B cell (primary cell): ENCODE results near the gene ALG1. TPM values are rescaled to one million over a fixed set of nuclear protein-coding genes. Genes with fewer than 3 reads are reported as not detected.

Experiments used
- ATAC-seq: fragments of 200-7000 bp; cut with Tn5 transposase; one replicate; pipeline ENCODE4 v1.10.0; 2021; ENCODE audit warnings: low read depth, mild to moderate bottlenecking, moderate number of reproducible peaks, moderate library complexity
- CTCF ChIA-PET: fragments of 350-600 bp; sonication (Branson Sonifier 250); formaldehyde crosslinking; loops from one replicate; lab custom pipeline; 2021; ENCODE audit warnings: antibody characterized with exemption, inconsistent platforms; lab: Charles Lee
- POLR2A ChIA-PET: fragments of 350-600 bp; sonication (Branson Sonifier 250); formaldehyde crosslinking; loops from one replicate; lab custom pipeline; 2021; ENCODE audit warnings: antibody characterized with exemption; lab: Charles Lee
- DNase-seq: peaks from one replicate; pipeline ENCODE4 v3.0.0; 2013
- H2AFZ ChIP-seq: 2 replicates; pipeline ENCODE4 v1.6.1; 2012; ENCODE audit warnings: mild to moderate bottlenecking, low read depth, low read length; ENCODE audit not compliant: insufficient read depth, poor library complexity, severe bottlenecking
- H3K27ac ChIP-seq, 2 donors: 1 replicate in 1 of 2; 2 replicates in 1 of 2; pipeline ENCODE4 v1.5.1; 2012 to 2013; ENCODE audit warnings: low read length in 2 of 2, mild to moderate bottlenecking in 2 of 2, moderate library complexity in 1 of 2
- H3K27me3 ChIP-seq, 4 experiments: fragments of 200-600 bp in 1 of 4; sonication (generic) in 1 of 4; replicated peaks in 1 of 4; 1 replicate in 2 of 4; 2 replicates in 2 of 4; pipeline versions ENCODE4 v1.6.1 to v1.7.0; 2013 to 2016; ENCODE audit warnings: low read length in 3 of 4, mild to moderate bottlenecking in 2 of 4, mixed read lengths in 1 of 4, moderate library complexity in 1 of 4; ENCODE audit not compliant: insufficient read depth in 4 of 4, control insufficient read depth in 3 of 4; ENCODE audit errors: control extremely low read depth in 1 of 4
- H3K36me3 ChIP-seq, 2 experiments: replicated peaks in 1 of 2; 1 replicate in 1 of 2; 2 replicates in 1 of 2; pipeline versions ENCODE4 v1.6.1 to v1.7.1; 2013; ENCODE audit warnings: low read length in 1 of 2; ENCODE audit not compliant: insufficient read depth in 2 of 2, control insufficient read depth in 1 of 2; ENCODE audit errors: control extremely low read depth in 1 of 2, extremely low read depth in 1 of 2
- H3K4me1 ChIP-seq, 2 donors: fragments of 200-600 bp in 1 of 2; sonication (generic) in 1 of 2; 1 replicate in 1 of 2; 2 replicates in 1 of 2; pipeline versions ENCODE4 v1.5.1 to v1.6.1; 2013 to 2017; ENCODE audit warnings: low read length in 2 of 2; ENCODE audit not compliant: control insufficient read depth in 2 of 2, insufficient read depth in 2 of 2
- H3K4me2 ChIP-seq: replicated peaks from 2 replicates; pipeline ENCODE3; 2012; ENCODE audit warnings: mild to moderate bottlenecking, low read depth, low read length; ENCODE audit not compliant: poor library complexity, severe bottlenecking
- H3K4me3 ChIP-seq, 5 experiments: fragments of 200-600 bp in 1 of 5; sonication (generic) in 1 of 5; 1 replicate in 3 of 5; 2 replicates in 2 of 5; pipeline versions ENCODE4 v1.5.1 to v1.7.0; 2011 to 2016; ENCODE audit warnings: low read length in 4 of 5, mild to moderate bottlenecking in 4 of 5, low read depth in 2 of 5, control low read depth in 1 of 5, moderate library complexity in 1 of 5; ENCODE audit not compliant: insufficient read depth in 1 of 5; ENCODE audit errors: control extremely low read depth in 1 of 5, extremely low read depth in 1 of 5
- H3K79me2 ChIP-seq: fragments of 200-600 bp; sonication (generic); one replicate; pipeline ENCODE4 v1.6.0; 2016; ENCODE audit warnings: low read length; ENCODE audit not compliant: control insufficient read depth, insufficient read depth
- H3K9ac ChIP-seq: fragments of 200-600 bp; sonication (generic); 2 replicates; pipeline ENCODE4 v1.6.1; 2017; ENCODE audit warnings: mild to moderate bottlenecking, low read length, moderate library complexity
- H3K9me3 ChIP-seq, 3 donors: one replicate each; pipeline versions ENCODE4 v1.6.1 to v1.7.1; 2013; ENCODE audit warnings: low read length in 2 of 3; ENCODE audit not compliant: control insufficient read depth in 2 of 3, insufficient read depth in 1 of 3; ENCODE audit errors: control extremely low read depth in 1 of 3
- H4K20me1 ChIP-seq: 2 replicates; pipeline ENCODE4 v1.6.0; 2012; ENCODE audit warnings: mild to moderate bottlenecking, low read length; ENCODE audit not compliant: insufficient read depth, control insufficient read depth, poor library complexity, severe bottlenecking
- H3K27ac Mint-ChIP-seq: one replicate; pipeline ENCODE4 v1.8.0; 2021; ENCODE audit warnings: mixed read lengths
- H3K27me3 Mint-ChIP-seq: one replicate; pipeline ENCODE4 v1.8.0; 2021; ENCODE audit warnings: mixed read lengths
- H3K4me1 Mint-ChIP-seq: one replicate; pipeline ENCODE4 v1.8.0; 2021; ENCODE audit warnings: mixed read lengths
- H3K4me3 Mint-ChIP-seq: one replicate; pipeline ENCODE4 v1.8.0; 2021; ENCODE audit warnings: mixed read lengths
- H3K9me3 Mint-ChIP-seq: one replicate; pipeline ENCODE4 v1.8.0; 2022; ENCODE audit warnings: mixed read lengths; ENCODE audit not compliant: insufficient read depth
- CTCF ChIP-seq: fragments of 200-600 bp; IDR thresholded peaks from one replicate; pipeline ENCODE4 v1.8.0; 2022; ENCODE audit warnings: antibody characterized with exemption, mild to moderate bottlenecking
- EZH2 ChIP-seq: IDR thresholded peaks from 2 replicates; pipeline ENCODE4 v1.6.1; 2012; ENCODE audit warnings: borderline replicate concordance, low read depth, mild to moderate bottlenecking, moderate library complexity, low read length; ENCODE audit not compliant: insufficient read depth, poor library complexity, severe bottlenecking
- WGBS: methylation state at CpG from one replicate; pipeline ENCODE4 v1.1.5; 2013; ENCODE audit warnings: missing lambda C conversion rate; ENCODE audit not compliant: insufficient coverage; 5-methylcytosine and 5-hydroxymethylcytosine counted together
- intact Hi-C: fragments of 100-400 bp; cut with micrococcal nuclease; formaldehyde crosslinking; loops from one replicate; pipeline ENCODE4 v1.10.0; 2022
- polyA plus RNA-seq: library from polyadenylated mRNA; depleted of rRNA; stranded (reverse); fragments of >200 nt; gene quantifications from 2 replicates; pipeline ENCODE4 v1.2.3, GENCODE V29; 2012
- total RNA-seq, 2 donors: library from RNA; stranded (reverse); fragments of 120-200 nt in 1 of 2; gene quantifications; 1 replicate in 1 of 2; 2 replicates in 1 of 2; pipeline versions ENCODE4 v1.2.3 to v1.2.4, GENCODE V29; 2013 to 2022

The ALG1 gene
- total and polyA plus RNA-seq, 2 donors (not counting 1 experiment from before 2014, with no cell fraction given) = 12.2 to 24.2 TPM

- TF ChIP-seq CTCF (no peak), EZH2 (no peak)
- Mint-ChIP-seq H3K9me3 (no peaks in the 10 kb centered on the region), H3K4me1 (no peaks in the 10 kb centered on the region), H3K4me3 (no peak overlapping the region), H3K27ac (no peak overlapping the region), H3K27me3 (peaks cover 10% of the 10 kb centered on the region)
- Histone ChIP-seq H3K9me3 (no peaks in the 10 kb centered on the region), H3K4me2 (no peak overlapping the region), H4K20me1 (no peaks in the 10 kb centered on the region), H3K4me3 (no peak overlapping the region), H3K4me1 (no peaks in the 10 kb centered on the region), H3K27ac (no peak overlapping the region), H3K79me2 (no peaks in the 10 kb centered on the region), H3K9ac (no peak overlapping the region), H2AFZ (no peak overlapping the region), H3K27me3 (peaks cover 0 to 7% (median 0%) of the 10 kb centered on the region in 4 experiments), H3K36me3 (no peaks in the 10 kb centered on the region)
- ATAC-seq (no peak), DNase-seq (no peak)
- intact Hi-C loops = no loop called here
- 89% methylated on average over 14 of the region's 19 CpGs for WGBS
- ChIA-PET POLR2A (no interaction called here), CTCF (no interaction called here)
Observed at GRCh38 chr16:5062790-5063765, 8.6 kb upstream of the ALG1 start.

- ATAC-seq = no peak
- H3K27ac Mint-ChIP-seq = no peak overlapping the region
- ChIA-PET POLR2A (no interaction called here), CTCF (no interaction called here)
- Histone ChIP-seq H4K20me1 (no peaks in the 10 kb centered on the region), H2AFZ (no peak overlapping the region), H3K9me3 (no peaks in the 10 kb centered on the region), H3K27ac (no peak overlapping the region), H3K4me2 (no peak overlapping the region), H3K9ac (no peak overlapping the region), H3K4me1 (no peaks in the 10 kb centered on the region), H3K36me3 (no peaks in the 10 kb centered on the region), H3K27me3 (peaks cover 0 to 7% (median 0%) of the 10 kb centered on the region in 4 experiments), H3K79me2 (no peaks in the 10 kb centered on the region), H3K4me3 (no peak overlapping the region)
- H3K9me3 Mint-ChIP-seq = no peaks in the 10 kb centered on the region
- intact Hi-C loops = no loop called here
- DNase-seq = no peak
- H3K27me3 Mint-ChIP-seq = peaks cover 10% of the 10 kb centered on the region
- H3K4me3 Mint-ChIP-seq = no peak overlapping the region
- 78% methylated on average over 1 of the region's 7 CpGs for WGBS
- H3K4me1 Mint-ChIP-seq = no peaks in the 10 kb centered on the region
- TF ChIP-seq EZH2 (no peak), CTCF (no peak)
Observed at GRCh38 chr16:5064915-5065314, 6.7 kb upstream of the ALG1 start.
